Caki2 (cell line): ENCODE data around the gene MAPK1. TPM values are rescaled to one million over a fixed set of nuclear protein-coding genes. Genes with fewer than 3 reads are reported as not detected.

Source experiments
- total RNA-seq: library from RNA; depleted of rRNA; stranded (reverse); fragments of >200 nt; shearing (Covaris generic); gene quantifications from 2 replicates; pipeline ENCODE4 v1.2.3, GENCODE V29; 2014; ENCODE audit warnings: low replicate concordance; rRNA removed

The MAPK1 gene
- total RNA-seq, 1 experiment from 2014 or later, result 34.9 TPM

Other genes starting within 250 kb of the MAPK1 start
- gene YDJC, start 237.6 kb downstream of the MAPK1 start, total RNA-seq, result 158 and 165 TPM in 2 replicates
- 0.07 TPM in 1 of 2 replicates, not detected in the other for gene CCDC116, start 234.9 kb downstream of the MAPK1 start, total RNA-seq
- 39.5 and 46.1 TPM in 2 replicates for gene SDF2L1, start 225.3 kb downstream of the MAPK1 start, total RNA-seq
- 13.4 and 15.8 TPM in 2 replicates for gene PPIL2, start 201.6 kb downstream of the MAPK1 start, total RNA-seq
- gene YPEL1, start 131.9 kb downstream of the MAPK1 start, total RNA-seq, result 0.75 and 2.2 TPM in 2 replicates
- 38.8 and 45.9 TPM in 2 replicates for gene PPM1F, start 85.2 kb upstream of the MAPK1 start, total RNA-seq
- gene TOP3B, start 115.1 kb upstream of the MAPK1 start, total RNA-seq, result 24.5 and 25.6 TPM in 2 replicates